GM13977 (cell line): ENCODE data around the gene PTGIS.
"Not testable (repeated sequence)": the region's sequence is repeated elsewhere in the genome, so short reads cannot be mapped to it uniquely, and the experiment has no call there.

Experiments used
- DNase-seq: peaks from one replicate; pipeline ENCODE4 v3.0.0; 2012; ENCODE audit warnings: low spot score
- in situ Hi-C: fragments of 300-500 bp; cut with MboI; formaldehyde crosslinking; loops from one replicate; pipeline ENCODE4 v1.12.0; 2022; ENCODE audit warnings: low sequenced_read_pairs, low pct_unique_long_range_greater_than_20kb, mixed read lengths, inconsistent platforms; ENCODE audit not compliant: unreplicated experiment
- TF ChIP-seq, protein P1 (sequence below): IDR thresholded peaks from 2 replicates; pipeline ENCODE4 v1.5.1; 2012; ENCODE audit warnings: mild to moderate bottlenecking, control low read depth; ENCODE audit not compliant: insufficient read depth; ENCODE audit errors: extremely low read depth, missing control alignments

Gene PTGIS

GRCh38 chr20:49612127-49612738, 44.3 kb upstream of the PTGIS start:
- TF ChIP-seq, protein P1, sequence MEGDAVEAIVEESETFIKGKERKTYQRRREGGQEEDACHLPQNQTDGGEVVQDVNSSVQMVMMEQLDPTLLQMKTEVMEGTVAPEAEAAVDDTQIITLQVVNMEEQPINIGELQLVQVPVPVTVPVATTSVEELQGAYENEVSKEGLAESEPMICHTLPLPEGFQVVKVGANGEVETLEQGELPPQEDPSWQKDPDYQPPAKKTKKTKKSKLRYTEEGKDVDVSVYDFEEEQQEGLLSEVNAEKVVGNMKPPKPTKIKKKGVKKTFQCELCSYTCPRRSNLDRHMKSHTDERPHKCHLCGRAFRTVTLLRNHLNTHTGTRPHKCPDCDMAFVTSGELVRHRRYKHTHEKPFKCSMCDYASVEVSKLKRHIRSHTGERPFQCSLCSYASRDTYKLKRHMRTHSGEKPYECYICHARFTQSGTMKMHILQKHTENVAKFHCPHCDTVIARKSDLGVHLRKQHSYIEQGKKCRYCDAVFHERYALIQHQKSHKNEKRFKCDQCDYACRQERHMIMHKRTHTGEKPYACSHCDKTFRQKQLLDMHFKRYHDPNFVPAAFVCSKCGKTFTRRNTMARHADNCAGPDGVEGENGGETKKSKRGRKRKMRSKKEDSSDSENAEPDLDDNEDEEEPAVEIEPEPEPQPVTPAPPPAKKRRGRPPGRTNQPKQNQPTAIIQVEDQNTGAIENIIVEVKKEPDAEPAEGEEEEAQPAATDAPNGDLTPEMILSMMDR, result no peak
- no peak for DNase-seq
- in situ Hi-C loops, result no loop called here

DNA sequence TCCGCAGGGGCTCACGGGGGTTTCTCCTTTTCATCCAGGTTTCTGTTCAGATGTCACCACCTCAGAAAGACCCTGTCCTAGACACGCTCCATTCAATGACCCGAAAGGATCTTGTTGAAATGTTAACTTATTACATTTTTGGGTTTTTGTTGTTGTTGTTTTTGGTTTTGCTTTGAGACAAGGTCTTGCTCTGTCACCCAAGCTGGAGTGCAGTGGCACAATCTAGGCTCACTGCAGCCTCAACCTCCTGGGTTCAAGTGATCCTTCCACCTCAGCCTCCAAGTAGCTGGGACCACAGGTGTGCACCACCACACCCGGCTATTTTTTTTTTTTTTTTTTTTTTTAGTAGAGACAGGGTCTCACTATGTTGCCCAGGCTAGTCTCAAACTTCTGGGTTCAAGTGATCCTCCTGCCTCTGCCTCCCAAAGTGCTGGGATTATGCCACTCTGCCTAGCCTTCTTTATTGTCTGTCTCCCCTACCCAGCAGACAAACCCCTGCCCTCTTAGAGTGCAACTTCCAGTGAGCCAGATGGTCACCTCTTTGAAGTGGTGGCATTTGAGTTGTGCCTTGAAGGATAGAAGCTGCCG, 43.7 kb upstream of the PTGIS start:
- DNase-seq, in situ Hi-C loops: not testable (repeated sequence)

- in situ Hi-C loops, result no loop called here
- peak; percentile 85 for DNase-seq
- TF ChIP-seq, protein P1, result peak; percentile 97
These were observed 43.0 kb upstream of the PTGIS start for GRCh38 chr20:49610691-49611538.

- TF ChIP-seq, protein P1, result peak; percentile 97
- in situ Hi-C loops, result loop anchor here (5.0 to 10.0 kb wide), 2 partner anchors 64 to 238 kb away; no protein-coding TSS in a partner anchor
- DNase-seq, result peak; percentile 83
These were observed 41.1 kb upstream of the PTGIS start for GRCh38 chr20:49608752-49609670.

GRCh38 chr20:49607568-49607967, 39.6 kb upstream of the PTGIS start:
- TF ChIP-seq, protein P1, result no peak
- DNase-seq, result no peak
- in situ Hi-C loops, result loop anchor here (5.0 to 10.0 kb wide), 2 partner anchors 63 to 240 kb away; no protein-coding TSS in a partner anchor

DNA sequence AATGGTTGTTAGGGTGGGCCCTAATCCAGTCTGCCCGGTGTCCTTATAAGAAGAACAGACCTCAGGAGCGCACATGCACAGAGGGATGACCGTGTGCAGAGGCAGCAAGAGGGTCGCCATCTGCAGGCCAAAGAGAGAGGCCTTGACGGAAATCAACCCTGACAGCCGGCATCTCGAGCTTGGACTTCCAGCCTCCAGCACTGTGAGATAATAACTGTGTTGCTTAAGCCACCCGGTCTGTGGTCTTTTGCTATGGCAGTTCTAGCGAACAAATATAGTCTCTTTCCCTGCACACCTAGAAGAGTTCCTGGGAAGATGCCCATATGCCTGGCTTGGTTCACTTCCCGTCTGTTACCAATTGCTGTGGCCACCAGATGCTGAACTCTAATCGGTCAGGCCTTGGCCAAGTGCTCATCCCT, 35.3 kb upstream of the PTGIS start:
- TF ChIP-seq, protein P1, result peak; percentile 18
- DNase-seq, result no peak
- in situ Hi-C loops, result loop anchor here (10.0 kb wide), 1 partner anchor 58 kb away; no protein-coding TSS in a partner anchor
